HepG2 (cell line): ENCODE measurements around the gene GFAP. TPM values are rescaled to one million over a fixed set of nuclear protein-coding genes. Genes with fewer than 3 reads are reported as not detected.

ENCODE experiments used
- CTCF ChIP-seq: sonication (generic); formaldehyde crosslinking; IDR thresholded peaks from 2 replicates; pipeline ENCODE4 v1.5.0; 2020; ENCODE audit warnings: mild to moderate bottlenecking, missing genetic modification reagents, moderate library complexity
- HNF4G ChIP-seq, 2 experiments: sonication (generic) in 1 of 2; formaldehyde crosslinking in 1 of 2; IDR thresholded peaks; 2 replicates each; pipeline versions ENCODE4 v1.4.0 to v1.6.1; 2011 to 2020; ENCODE audit warnings: borderline replicate concordance in 2 of 2, low read depth in 2 of 2, mild to moderate bottlenecking in 2 of 2, low read length in 1 of 2, missing genetic modification reagents in 1 of 2, moderate library complexity in 1 of 2
- PAXIP1 ChIP-seq: sonication (generic); formaldehyde crosslinking; conservative IDR thresholded peaks from 2 replicates; pipeline ENCODE4 v1.4.0; 2020; ENCODE audit warnings: mild to moderate bottlenecking, missing genetic modification reagents, moderate library complexity
- PHF21A ChIP-seq: sonication (generic); formaldehyde crosslinking; IDR thresholded peaks from 2 replicates; pipeline ENCODE4 v1.5.0; 2020; ENCODE audit warnings: mild to moderate bottlenecking, missing genetic modification reagents
- RBFOX2 ChIP-seq: fragments of 200-400 bp; formaldehyde crosslinking; IDR thresholded peaks from 2 replicates; pipeline ENCODE4 v1.6.1; 2017; ENCODE audit warnings: low read depth, mild to moderate bottlenecking, low read length
- SNAPC2 ChIP-seq: sonication (generic); formaldehyde crosslinking; IDR thresholded peaks from 2 replicates; pipeline ENCODE4 v1.8.1; 2022; ENCODE audit warnings: mild to moderate bottlenecking, missing genetic modification reagents
- SP4 ChIP-seq: sonication (generic); formaldehyde crosslinking; IDR thresholded peaks from 2 replicates; pipeline ENCODE4 v1.8.1; 2023; ENCODE audit warnings: mild to moderate bottlenecking, missing genetic modification reagents
- THAP11 ChIP-seq: IDR thresholded peaks from 2 replicates; pipeline ENCODE4 v1.6.1; 2016; ENCODE audit warnings: missing biosample characterization, missing genetic modification reagents
- TMF1 ChIP-seq: sonication (generic); formaldehyde crosslinking; IDR thresholded peaks from 2 replicates; pipeline ENCODE4 v1.8.1; 2022; ENCODE audit warnings: low read depth, missing genetic modification reagents
- ZNF335 ChIP-seq: sonication (generic); formaldehyde crosslinking; IDR thresholded peaks from 2 replicates; pipeline ENCODE4 v1.4.0; 2020; ENCODE audit warnings: missing genetic modification reagents
- ZNF350 ChIP-seq: sonication (generic); formaldehyde crosslinking; IDR thresholded peaks from 2 replicates; pipeline ENCODE4 v1.4.0; 2020; ENCODE audit warnings: mild to moderate bottlenecking, low read depth, missing genetic modification reagents, borderline replicate concordance
- ZNF354B ChIP-seq: sonication (generic); formaldehyde crosslinking; IDR thresholded peaks from 2 replicates; pipeline ENCODE4 v1.8.0; 2022; ENCODE audit warnings: mild to moderate bottlenecking, missing genetic modification reagents
- ZNF577 ChIP-seq: sonication (generic); formaldehyde crosslinking; IDR thresholded peaks from 2 replicates; pipeline ENCODE4 v1.4.0; 2020; ENCODE audit warnings: mild to moderate bottlenecking, low read depth, missing genetic modification reagents, borderline replicate concordance
- ZNF605 ChIP-seq: sonication (generic); formaldehyde crosslinking; IDR thresholded peaks from 2 replicates; pipeline ENCODE4 v1.8.0; 2022; ENCODE audit warnings: mild to moderate bottlenecking, missing genetic modification reagents
- ZNF639 ChIP-seq: conservative IDR thresholded peaks from 2 replicates; pipeline ENCODE4 v1.6.1; 2018; ENCODE audit warnings: missing genetic modification reagents
- ZNF737 ChIP-seq: sonication (generic); formaldehyde crosslinking; IDR thresholded peaks from 2 replicates; pipeline ENCODE4 v1.5.0; 2020; ENCODE audit warnings: missing genetic modification reagents, mild to moderate bottlenecking, borderline replicate concordance
- ZNF879 ChIP-seq: sonication (generic); formaldehyde crosslinking; IDR thresholded peaks from 2 replicates; pipeline ENCODE4 v1.8.1; 2023; ENCODE audit warnings: missing genetic modification reagents
- ZSCAN29 ChIP-seq: sonication (generic); formaldehyde crosslinking; conservative IDR thresholded peaks from 2 replicates; pipeline ENCODE4 v1.4.0; 2020; ENCODE audit warnings: mild to moderate bottlenecking, missing genetic modification reagents
- ZSCAN31 ChIP-seq: sonication (generic); formaldehyde crosslinking; IDR thresholded peaks from 2 replicates; pipeline ENCODE4 v1.5.0; 2020; ENCODE audit warnings: low read depth, mild to moderate bottlenecking, missing genetic modification reagents
- polyA plus RNA-seq, 8 experiments: library from polyadenylated mRNA; depleted of rRNA in 3 of 8; stranded (reverse) in 7 of 8; unstranded in 1 of 8; fragments of >200 nt; fragmentation: Illumina TruSeq in 4 of 8; extraction: Trizol in 4 of 8; gene quantifications; 2 replicates each; pipeline versions ENCODE4 v1.2.1 to v1.2.3, GENCODE V29; 2011 to 2016; ENCODE audit warnings: low read depth in 4 of 8, missing spikeins in 1 of 8, mixed read lengths in 1 of 8; ENCODE audit not compliant: insufficient read depth in 1 of 8
- total RNA-seq, 5 experiments: library from RNA; depleted of rRNA; stranded (reverse); fragments of >200 nt; fragmentation: Illumina TruSeq; extraction: Trizol; gene quantifications; 2 replicates each; pipeline ENCODE4 v1.2.3, GENCODE V29; 2016; ENCODE audit warnings: low read depth in 1 of 5
- TF ChIP-seq, protein P1 (sequence below): sonication (generic); formaldehyde crosslinking; IDR thresholded peaks from 2 replicates; pipeline ENCODE4 v1.5.1; 2020; ENCODE audit warnings: missing genetic modification reagents, mild to moderate bottlenecking, borderline replicate concordance

The GFAP gene
- total and polyA plus RNA-seq, 2 of the 13 experiments (the other 11 are each of a cell fraction or from before 2014, with no cell fraction given) = 0.11 to 0.29 TPM

GRCh38 chr17:44947461-44948314, 32.4 kb upstream of the GFAP start, which contains the start of gene KIF18B (continued):
- TF ChIP-seq PAXIP1 (CRISPR knock-in tag) (peak; percentile 42; the same call in 1 of the 2 replicates), ZNF354B (CRISPR knock-in tag) (0 out of 2 replicates have a peak, but pooled peaks have one; percentile 54), CTCF (CRISPR knock-in tag) (peak; percentile 28; the same call in 1 of the 2 replicates), ZNF737 (CRISPR knock-in tag) (peak; percentile 89; the same call in 1 of the 2 replicates), ZNF577 (no peak), PHF21A (peak; percentile 75), ZNF350 (peak; percentile 88; the same call in 1 of the 2 replicates), THAP11 (CRISPR knock-in tag) (peak; percentile 89), TMF1 (CRISPR knock-in tag) (peak; percentile 95), ZNF639 (CRISPR knock-in tag) (no peak), RBFOX2 (peak; percentile 86), ZNF605 (CRISPR knock-in tag) (peak; percentile 86; the same call in 1 of the 2 replicates), SP4 (CRISPR knock-in tag) (peak; percentile 83), ZNF335 (CRISPR knock-in tag) (peak; percentile 88; the same call in 1 of the 2 replicates), ZNF879 (CRISPR knock-in tag) (peak; percentile 37; the same call in 1 of the 2 replicates), ZSCAN31 (CRISPR knock-in tag) (peak; percentile 95), SNAPC2 (peak; percentile 69), HNF4G (IDR thresholded peaks at IDR 0.05; ENCODE audit: borderline replicate concordance, low read depth, low read length) (peak; percentile 7; the same call in 1 of the 2 replicates), HNF4G (CRISPR knock-in tag; IDR thresholded peaks at IDR 0.05; ENCODE audit: borderline replicate concordance, low read depth) (no peak), ZSCAN29 (CRISPR knock-in tag) (peak; percentile 65; the same call in 1 of the 2 replicates)
- TF ChIP-seq, protein P1, sequence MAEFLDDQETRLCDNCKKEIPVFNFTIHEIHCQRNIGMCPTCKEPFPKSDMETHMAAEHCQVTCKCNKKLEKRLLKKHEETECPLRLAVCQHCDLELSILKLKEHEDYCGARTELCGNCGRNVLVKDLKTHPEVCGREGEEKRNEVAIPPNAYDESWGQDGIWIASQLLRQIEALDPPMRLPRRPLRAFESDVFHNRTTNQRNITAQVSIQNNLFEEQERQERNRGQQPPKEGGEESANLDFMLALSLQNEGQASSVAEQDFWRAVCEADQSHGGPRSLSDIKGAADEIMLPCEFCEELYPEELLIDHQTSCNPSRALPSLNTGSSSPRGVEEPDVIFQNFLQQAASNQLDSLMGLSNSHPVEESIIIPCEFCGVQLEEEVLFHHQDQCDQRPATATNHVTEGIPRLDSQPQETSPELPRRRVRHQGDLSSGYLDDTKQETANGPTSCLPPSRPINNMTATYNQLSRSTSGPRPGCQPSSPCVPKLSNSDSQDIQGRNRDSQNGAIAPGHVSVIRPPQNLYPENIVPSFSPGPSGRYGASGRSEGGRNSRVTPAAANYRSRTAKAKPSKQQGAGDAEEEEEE (CRISPR knock-in tag) = no peak
